Cerebellar nuclear complex (tissue), 1 donor: ENCODE measurements around the gene GPR87.

Experiments
- DNase-seq, 2 experiments: peaks; one replicate each; lab custom pipeline; 2025; lab: John Stamatoyannopoulos, UW

Gene GPR87

GRCh38 chr3:151282921-151283320 is 33.7 kb downstream of the GPR87 start:
- peak in 1 of 2 experiments; percentile 13 for DNase-seq

DNA sequence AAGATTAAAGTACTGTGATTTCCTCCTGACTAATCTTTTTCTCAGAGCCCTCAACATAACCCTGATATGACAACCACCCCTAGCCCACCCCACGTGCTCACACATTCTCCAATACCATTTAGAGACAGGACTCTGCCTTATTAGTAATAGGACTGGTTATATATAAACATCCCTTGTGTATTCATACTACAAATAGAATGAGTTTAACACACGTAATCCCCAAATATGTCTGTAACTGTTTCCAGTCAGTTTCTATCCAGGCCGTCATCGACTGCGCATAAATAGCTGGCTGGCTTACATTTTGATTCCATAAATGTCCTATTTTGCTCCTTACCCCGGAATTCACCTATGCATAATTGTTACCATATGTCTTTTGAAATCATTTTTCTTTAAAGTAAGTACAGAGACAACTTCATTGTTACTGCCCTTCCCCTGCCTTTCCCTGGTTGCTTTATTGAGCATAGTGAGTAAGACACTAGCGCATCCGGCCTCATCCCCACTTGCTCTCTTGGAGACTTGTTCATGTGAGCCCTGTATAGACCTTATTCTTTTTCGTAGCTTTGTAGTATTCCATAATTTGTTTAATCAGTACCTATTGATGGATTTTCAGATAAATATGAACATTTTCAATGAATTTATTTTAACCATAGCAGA is 34.8 kb downstream of the GPR87 start:
- DNase-seq: no peak

DNA sequence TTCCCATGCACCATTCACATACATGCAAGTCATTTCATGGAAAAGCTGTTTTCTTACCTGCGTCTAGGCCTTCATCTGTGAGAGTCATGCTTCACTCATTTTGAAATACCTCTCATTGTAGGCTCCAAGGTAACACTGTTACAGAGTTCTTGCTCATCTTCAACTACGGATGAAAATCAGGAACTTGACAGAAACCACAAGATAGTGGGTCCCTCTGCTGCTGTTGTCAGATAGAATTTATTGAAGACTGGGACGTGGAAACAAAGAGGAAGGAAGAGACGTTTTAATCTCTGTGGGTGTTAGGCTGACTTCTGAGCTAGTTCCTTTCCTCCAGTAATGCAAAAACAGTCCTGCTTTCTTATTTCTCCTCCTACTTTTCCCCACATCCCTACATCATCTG is 38.4 kb downstream of the GPR87 start, which contains the start of gene P2RY14:
P2RY14 (minus strand) TSS at position 313 of the 400 bp plus-strand sequence. CDS start 64,226 bp downstream, outside the sequence.
- no peak for DNase-seq

GRCh38 chr3:151276687-151277042 is 40.0 kb downstream of the GPR87 start:
- no peak for DNase-seq

- no peak for DNase-seq
Measured at GRCh38 chr3:151276038-151276686, 40.5 kb downstream of the GPR87 start.

DNA sequence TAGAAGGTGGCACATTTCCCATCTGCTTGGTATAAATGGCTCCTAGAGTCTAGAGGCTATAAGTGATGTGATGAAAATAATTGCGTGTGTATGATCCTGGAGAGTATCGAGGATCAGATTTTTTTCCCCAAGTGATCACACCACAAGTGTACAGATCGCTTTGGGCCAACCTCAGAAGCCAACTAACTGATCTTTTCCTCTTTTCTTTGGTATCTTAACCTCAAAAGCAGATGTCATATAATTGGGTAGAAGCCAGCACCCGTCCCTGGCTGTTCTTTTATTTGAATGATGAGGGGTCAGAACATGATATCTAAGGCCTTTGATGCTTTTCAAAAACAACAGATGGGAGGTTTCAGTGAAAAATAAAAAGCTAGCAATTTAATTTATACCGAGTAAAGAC is 41.5 kb downstream of the GPR87 start:
- no peak for DNase-seq

- no peak for DNase-seq
Measured at GRCh38 chr3:151269631-151270030, 47.0 kb downstream of the GPR87 start.

DNA sequence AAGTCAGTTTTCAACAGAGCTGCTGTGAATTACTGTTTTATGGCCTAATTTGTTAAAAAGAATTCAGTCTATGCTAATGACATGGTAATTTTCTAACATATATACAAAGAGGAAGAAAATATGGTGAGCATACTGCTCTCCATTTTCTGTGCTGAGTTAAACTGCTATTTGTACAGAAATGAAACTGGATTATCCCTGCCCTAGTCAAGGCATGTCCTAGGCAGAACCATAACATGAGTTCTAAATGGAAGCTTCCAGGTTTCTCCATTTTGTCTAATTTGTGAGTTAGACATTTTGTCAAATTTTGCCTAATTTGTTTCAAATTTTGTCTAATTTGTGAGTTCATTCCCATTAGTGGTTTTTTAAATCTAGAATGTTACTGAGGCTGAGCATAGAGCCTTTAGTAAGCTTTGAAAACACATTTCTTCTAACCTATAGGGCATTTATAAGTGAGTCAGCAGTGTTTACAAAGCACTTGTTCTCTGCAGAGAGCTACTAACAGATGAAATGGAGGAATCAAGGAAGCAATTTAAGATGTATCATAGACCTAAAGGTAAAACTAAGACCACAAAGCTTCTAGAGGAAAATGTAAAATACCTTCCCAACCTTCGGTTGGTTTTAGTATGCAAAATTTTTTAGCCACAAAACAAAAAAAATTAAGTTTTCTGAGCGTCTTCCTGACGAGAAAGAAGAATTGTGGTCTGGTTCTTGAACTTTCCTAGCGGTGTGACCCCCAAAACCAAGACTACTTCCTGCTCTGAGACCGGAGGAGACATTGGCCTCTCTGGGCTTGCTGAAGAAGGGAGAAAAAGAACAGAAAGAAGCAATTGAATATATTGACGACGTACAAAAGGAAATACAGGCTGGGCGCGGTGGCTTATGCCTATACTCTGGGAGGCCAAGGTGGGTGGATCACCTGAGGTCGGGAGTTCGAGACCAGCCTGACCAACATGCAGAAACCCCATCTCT is 48.1 kb downstream of the GPR87 start:
- DNase-seq: no peak

DNA sequence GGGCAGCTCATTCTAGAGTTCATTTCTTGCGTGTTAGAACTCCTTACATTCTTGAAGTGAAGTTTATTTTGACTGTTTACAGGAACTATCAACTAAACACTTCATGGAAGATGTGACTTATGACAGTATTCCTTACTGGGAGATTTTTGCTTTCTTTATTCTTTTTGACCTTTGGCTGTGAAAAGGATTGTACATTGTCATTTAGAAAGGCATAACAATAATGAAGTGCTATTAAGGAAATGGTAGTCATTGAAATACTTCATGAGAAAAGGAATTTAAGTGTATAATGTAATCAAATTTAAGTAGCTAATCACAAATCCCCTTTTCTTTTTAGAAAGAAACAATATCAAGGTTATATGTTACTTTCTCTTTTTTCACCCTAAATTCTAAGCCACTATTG is 49.6 kb downstream of the GPR87 start:
- DNase-seq: no peak

DNA sequence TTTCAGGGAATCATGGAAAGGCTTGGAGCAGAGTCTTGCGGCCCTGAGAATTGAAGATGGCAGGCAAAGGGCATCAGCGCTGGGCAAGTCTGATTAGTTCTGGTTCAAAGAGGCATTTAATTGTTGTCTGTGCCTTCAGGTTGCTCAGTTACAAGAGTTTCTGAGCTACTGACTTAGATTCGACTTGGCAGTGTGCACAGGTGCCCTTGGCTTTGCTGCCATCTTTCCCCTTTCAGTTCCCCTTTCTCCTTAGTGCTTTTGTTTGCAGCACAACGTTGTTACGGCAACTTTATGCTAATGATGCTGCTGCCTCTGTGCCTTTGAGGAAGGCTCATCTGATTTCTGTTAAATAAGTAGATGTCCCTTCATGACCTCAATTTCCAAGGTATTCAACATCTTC is 50.8 kb downstream of the GPR87 start:
- no peak for DNase-seq

DNA sequence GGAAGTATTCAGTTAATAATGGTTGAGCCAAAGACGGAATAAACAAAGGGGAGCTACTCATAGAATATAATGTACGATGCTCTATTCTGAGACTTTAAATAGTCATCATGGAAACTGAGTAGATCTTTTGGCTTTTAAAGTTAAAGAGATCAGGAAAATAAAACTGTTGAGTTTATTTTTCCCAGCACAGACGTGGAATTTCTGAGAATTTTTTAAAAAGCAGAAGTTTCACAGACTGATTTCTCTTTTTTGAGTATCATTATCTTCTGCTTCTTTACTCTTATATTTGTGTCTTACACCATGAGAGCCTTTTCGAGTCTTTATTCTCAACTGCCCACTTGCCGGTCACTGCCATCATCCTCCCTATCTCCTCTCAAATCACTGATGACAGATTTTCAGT is 51.5 kb downstream of the GPR87 start:
- no peak for DNase-seq

DNA sequence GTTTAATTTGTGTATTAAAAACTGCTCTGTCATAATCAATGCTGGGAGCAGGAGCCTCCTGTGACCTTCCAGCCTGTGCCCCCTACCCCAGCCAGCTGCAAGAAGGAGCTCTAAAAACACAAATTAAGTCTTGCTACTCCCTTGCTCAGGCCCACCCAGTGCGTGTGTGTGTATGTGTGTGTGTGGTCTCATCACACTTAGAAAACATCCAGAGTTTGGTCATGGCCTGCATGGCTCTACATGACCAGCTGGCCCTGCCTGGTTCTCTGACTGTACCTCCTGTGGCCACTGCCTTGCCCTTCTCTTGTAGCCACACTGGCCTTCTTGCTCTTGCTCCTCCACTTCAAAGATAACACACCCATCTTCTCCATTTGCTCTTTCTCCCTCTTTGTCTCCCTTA is 52.0 kb downstream of the GPR87 start:
- no peak for DNase-seq

DNA sequence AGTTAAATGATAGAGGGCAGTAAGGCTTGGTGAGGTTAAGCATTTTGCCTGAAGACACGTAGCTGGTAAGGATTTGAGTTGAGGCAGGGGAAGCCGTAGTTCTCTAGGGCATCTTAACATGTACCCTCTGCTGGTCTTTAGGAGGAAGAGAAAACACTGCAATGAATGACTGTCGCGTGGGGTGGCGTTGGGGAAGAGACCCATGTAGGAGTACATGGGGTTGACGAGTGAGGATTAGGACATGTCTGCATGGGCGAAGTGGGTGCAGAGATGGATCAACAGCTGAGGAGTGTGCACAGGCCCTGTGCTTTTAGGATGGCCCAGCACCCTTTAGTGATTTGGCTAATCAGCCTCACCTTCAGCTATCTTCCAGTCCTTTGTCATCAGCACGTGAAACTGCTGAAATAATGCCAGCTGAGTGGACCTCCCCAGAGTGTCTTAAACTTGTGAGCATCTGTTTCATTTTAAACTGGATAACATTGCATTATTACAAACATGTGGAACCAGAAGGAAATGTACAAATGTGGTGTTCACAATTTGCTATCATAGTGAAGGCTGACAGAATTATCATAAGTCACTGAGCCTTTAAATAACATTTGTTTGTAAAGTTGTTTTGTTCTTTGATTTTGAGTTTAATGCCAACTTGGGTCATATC is 53.6 kb downstream of the GPR87 start:
- DNase-seq: no peak

GRCh38 chr3:151259664-151260063 is 57.0 kb downstream of the GPR87 start:
- no peak for DNase-seq

DNA sequence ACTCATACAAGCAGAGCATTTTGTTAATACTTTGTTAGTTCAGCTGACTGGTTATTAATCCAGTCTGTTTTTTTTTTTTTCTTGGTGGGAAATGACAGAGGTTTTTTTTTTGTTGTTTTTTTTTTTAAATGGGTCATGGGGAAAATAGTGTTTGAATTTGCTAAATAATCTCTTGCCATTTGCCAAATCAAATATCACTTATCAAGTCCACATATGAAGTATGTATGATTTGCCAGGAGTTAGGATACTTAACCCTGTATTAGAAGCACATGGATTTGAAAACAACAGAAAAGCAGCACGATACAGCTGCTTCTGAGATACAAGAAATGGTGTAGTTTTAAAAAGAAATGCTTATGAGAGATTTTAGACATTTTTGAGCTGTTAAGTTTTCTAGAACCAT is 59.9 kb downstream of the GPR87 start:
- DNase-seq: no peak

- no peak for DNase-seq
Measured at GRCh38 chr3:151248772-151249337, 67.8 kb downstream of the GPR87 start.
